Measurements from ENCODE around the gene CYP11A1.
A peak's percentile ranks its signal among the peaks of the same experiment; 100 is the strongest.

The CYP11A1 gene

DNA sequence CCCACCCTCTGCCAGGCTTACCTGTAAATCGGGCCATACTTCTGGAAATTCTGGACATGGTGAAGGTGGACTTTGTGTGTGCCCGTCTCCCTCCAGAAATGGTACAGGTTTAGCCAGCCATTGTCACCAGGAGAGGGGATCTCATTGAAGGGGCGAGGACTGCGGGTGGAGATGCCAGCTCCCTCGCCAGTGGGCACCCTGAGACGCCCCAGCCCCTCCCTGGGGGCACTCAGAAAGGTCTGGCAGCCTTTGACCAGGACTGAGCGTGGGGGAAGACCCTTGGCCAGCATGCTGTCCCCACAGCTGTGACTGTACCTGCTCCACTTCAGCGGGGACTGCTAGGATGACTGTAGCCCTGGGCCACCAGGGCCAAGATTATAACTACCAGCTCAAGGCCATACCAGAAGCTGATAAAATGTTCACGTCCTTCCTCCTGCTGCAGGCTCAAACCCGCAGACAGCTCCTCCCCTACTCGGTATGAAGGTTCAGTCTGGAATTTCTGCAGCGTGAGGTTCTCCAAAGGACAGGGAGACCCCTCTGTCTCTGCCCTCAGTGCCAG, at the start of gene CYP11A1:
TSS of gene CYP11A1 (minus strand) at position 351 of the 559 bp plus-strand sequence. CDS start at position 290, 61 bp downstream.
- no peak for DNase-seq (ENCODE audit: low read depth in 1 of 2, low spot score in 1 of 2)

DNA sequence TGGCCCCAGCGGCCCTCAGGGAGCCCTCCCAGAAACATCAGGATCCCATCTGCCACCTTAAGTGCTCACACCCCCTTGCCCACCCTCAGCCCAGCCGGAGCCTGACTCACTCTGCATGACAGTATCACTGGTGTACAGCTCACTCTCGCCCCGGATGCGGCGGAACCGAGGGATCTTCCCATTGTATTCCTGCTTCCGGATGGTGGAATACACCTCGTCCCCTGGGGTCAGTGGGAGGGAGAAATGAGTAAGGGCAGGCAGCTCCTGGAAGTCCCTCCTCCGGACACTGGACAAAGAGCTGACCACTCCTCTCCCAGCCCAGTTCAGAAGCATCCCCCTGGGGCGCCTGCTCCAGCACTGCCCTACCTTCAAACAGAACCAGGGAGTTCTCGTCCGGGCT, 49.8 kb upstream of the CYP11A1 start:
- no peak for DNase-seq (ENCODE audit: low read depth in 1 of 2, low spot score in 1 of 2)

GRCh38 chr15:74415966-74416916, 48.8 kb upstream of the CYP11A1 start:
- no peak for DNase-seq (ENCODE audit: low read depth in 1 of 2, low spot score in 1 of 2)

DNA sequence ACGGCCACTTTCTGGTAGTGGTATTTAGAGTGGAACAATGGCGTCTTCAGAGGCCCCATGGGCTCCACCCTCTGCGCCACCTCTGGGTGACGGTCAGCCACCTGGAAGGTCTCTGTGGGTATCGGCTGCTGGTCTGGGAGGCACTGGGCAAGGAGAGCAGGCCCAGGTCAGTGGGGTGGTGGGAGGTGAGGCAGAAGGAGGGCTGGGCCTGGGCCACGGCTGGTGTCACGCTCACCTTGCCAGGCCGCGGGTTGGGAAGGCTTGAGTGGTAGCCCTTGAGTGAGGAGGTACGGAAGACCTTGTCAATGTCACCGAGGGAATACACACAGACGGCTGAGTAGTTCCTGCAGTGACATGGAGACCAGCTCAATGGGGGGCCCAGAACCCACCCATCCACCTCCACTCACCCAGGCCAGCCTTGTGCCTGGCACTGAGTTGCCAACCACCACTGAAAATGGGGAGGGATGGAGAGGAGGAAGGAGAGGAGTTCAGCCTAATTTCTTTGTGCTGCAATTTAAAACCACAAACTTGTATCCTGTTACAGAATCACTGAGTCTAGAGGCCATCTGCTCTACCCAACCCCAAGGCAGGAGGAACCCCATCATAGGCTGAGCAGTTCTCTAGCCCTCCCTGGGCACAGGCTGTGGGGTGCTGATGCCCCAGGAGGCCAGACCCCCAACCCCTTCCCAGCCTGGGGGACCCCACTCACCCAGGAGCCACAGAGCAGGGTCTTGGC, 47.3 kb upstream of the CYP11A1 start:
- DNase-seq (ENCODE audit: low read depth in 1 of 2, low spot score in 1 of 2) = no peak

DNA sequence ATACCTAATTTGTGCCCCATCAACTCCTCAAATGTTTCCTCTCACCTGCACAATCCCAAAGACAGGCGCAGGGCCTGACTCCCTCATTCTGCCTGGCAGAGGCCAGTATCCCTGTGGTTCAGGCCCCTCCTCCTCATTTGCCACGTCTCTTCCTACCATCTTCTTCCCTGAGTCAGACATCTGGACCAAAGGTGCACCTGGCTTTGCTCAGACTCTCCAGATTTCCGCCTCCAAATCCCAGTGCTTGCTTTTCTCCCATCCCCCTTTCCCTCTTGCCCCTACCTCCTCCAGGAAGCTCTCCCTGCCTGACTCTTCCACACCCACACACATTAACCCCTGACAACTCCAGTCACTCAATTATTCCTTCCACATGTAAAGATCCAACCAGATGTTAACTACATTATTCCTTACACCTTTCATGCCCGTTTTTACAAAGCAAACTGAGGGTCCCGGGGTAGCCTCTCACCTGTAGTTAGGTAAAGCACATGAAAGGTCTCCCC, 46.7 kb upstream of the CYP11A1 start:
- no peak for DNase-seq (ENCODE audit: low read depth in 1 of 2, low spot score in 1 of 2)

DNA sequence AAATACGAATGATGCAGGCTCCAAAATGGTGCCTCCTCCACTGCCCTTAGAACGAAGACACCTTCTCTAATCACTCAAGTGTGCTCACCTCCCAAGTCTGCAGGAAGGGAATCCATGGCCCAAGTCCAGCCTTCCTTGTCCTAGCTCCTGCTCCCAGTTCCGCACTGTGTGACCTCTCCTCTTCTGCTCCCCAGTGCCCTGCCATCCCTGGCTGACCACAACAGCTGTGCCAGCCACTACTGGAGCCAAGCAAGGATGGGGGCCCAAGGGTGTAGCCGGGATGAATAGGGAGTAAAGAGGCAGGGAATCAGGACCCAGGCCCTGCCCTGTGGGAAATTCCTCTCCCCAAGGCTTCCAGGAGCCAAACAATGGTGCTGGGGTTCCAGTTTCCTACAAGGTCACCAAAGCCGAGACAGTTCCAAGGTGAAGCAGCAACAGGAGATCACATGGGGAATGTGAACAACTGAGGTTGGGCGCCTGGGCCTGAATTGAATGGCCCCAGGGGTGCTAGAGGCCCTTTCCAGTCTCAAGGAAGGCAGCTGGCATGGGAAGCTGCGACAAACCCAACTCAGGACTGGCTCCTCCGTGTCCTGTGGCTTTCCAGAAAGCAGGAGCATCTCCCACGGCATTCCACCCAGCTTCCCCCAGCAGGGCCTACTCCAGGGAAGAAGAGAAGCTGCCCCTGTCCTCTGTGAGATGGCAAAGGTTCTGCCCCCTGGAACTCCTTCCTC, 46.1 kb upstream of the CYP11A1 start:
- DNase-seq (ENCODE audit: low read depth in 1 of 2, low spot score in 1 of 2) = no peak

DNA sequence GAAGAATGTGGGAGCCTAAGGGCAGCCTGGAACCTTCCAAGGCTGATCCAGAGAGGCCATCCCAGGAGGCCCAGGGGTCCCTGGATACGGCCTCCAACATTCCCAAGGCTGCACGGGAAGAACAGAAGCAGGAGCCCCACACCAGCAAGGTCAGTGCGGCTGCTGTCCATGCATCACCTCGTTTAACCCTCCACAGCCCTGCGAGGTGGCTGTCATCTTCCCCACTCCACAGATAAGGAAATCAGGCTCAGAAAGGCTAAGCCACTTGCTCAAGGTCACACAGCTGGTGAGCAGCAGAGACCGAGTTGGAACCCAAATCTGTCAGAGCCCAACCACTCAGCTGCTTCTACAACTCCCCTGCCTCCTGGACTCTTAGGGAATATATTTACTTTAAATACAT, 44.7 kb upstream of the CYP11A1 start:
- DNase-seq (ENCODE audit: low read depth in 1 of 2, low spot score in 1 of 2) = no peak

DNA sequence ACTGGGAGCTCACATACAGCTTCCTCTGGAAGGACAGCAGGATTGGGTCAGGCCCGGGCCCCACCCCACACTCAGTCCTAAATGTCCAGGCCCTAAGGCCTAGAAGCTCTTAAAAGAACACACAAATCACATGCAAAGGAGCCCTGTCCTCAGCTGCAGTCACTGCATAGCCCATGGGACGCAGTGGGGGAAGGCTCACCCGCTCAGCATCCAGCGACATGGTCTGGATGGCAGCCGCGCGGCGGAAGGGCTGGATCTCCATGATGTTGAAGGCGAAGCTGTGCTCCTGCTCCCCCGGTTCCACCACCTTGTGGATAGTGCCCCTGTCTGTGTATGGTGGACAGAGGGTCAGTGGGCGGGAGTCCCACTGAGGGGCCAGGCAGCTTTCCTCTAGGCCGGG, 44.2 kb upstream of the CYP11A1 start:
- no peak for DNase-seq (ENCODE audit: low read depth in 1 of 2, low spot score in 1 of 2)

- DNase-seq (ENCODE audit: low read depth in 1 of 2, low spot score in 1 of 2) = no peak
Measured at GRCh38 chr15:74410502-74410901, 43.1 kb upstream of the CYP11A1 start.

DNA sequence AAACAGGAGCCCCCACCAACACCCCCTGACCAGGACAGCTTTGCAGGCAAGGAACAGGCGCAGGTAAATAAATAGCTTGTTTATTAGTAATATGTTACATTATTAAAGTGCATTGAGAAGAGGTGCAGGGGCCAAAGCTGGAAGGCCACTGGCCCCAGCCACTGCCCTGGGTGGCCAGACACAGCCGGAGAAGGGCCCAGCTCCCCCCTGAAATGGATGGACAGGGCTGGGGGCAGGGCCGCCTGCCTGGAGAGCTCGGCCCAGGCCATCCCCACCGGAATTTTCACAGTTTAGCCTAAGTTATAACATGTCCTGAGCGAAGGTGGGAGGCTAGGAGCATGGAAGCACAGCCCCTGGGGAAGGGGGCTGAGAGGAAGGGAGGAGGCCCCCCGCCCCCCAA, 41.8 kb upstream of the CYP11A1 start:
- DNase-seq (ENCODE audit: low read depth in 1 of 2, low spot score in 1 of 2) = no peak

DNA sequence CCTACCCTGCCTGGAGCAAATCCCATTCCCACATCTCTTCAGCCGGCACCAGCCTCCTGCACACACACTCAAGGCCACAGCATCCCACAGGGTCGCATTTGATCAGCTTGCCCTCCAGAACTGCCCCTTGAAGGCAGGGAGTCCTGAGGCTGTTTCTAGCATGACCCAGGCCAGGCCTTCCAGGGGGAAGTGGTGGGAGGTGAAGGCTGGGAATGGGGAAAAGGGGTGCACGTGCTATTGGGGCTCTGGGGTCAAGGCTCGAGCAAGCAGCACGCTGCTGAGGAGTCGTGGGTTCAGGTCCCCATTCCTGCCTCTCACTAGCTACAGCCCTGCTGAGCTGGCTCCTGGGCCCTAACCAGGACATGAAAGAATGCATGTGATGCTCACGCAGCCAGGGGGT, 41.4 kb upstream of the CYP11A1 start:
- no peak for DNase-seq (ENCODE audit: low read depth in 1 of 2, low spot score in 1 of 2)

DNA sequence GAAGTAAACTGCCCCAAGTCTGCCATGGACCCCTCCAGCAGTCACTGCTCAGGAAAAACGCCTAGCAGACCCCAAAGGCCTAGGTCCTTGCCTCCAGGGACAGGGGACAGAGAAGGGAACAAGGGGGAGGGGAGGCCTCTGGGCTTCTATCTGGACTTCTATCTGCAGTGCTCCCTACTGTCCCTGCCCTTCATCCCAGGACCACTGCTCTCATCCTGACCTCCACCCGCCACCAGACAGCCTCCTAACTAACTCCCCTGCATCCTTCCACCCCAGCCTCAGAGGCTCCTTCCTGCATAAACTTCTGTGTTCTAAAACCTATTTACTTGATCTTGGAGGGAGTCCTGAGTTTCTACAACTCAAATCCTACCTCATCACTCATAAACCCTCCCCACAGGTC, 40.9 kb upstream of the CYP11A1 start:
- DNase-seq (ENCODE audit: low read depth in 1 of 2, low spot score in 1 of 2) = no peak

- DNase-seq (ENCODE audit: low read depth in 1 of 2, low spot score in 1 of 2) = no peak
Measured at GRCh38 chr15:74406992-74407705, 39.7 kb upstream of the CYP11A1 start.

DNA sequence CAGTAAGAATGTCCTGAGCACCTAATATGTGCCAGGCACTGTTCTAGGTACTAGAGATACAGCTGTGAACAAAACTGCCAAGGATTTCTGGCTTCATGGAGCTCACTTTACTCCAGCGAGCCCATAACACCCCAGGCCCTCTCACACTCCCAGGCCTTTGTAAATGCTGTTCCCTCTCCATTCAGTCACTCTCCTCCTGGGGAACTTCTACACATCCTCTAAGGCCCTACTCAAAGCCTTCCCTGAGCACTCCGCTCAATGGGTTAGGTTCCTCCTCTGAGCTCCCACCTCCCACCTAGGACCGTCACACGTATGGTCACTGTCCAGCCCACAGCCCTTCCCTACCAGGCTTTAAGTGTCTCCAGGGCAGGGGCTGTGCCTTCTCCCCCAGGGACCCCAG, 39.1 kb upstream of the CYP11A1 start:
- no peak for DNase-seq (ENCODE audit: low read depth in 1 of 2, low spot score in 1 of 2)

DNA sequence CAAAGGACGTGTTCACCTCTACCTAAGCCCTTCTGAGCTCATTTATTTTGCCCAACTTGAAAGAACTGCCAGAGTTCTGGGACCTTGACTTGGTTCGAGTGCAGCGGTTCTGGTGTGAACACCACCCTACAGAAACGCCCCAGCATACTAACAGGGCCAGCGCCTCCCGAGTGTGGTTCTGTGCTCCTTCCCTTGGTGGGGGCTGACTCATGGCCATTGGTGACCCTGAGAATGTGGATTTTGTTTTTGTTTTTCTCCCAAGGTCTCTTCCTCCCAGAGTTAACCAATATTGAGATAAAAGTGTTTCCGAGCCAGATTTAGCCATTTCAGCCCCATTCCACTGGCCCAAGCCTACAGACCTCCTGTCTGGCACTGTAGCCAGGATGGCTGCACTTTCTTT, 38.4 kb upstream of the CYP11A1 start:
- DNase-seq (ENCODE audit: low read depth in 1 of 2, low spot score in 1 of 2) = no peak

DNA sequence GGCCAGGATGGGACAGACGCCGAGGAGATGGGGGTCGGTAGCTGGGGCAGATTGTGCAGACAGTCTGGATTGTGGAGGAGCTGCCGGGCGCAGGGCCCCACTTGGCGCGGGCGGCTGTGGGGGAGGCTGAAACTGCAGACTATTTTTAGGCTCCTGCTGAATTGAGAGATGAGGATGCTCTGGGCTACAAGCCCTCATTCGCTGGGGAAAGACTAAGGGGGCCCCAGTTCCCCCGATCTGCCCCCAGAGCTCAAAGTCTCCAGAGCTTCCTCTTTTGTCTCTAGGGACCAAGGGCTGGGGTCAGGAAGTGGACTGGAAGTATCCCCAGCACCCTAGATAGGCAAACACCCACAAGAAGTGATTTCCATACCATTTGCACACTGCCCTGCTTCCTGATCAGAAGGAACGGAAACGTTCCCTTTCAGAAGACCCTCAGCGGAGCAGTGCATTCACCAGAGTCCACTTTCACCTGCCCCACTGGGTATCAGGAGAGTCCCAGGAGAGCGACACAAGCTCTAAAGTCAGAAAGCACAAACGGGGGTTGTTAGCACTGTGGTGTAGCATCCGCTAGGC, 36.6 kb upstream of the CYP11A1 start:
- no peak for DNase-seq (ENCODE audit: low read depth in 1 of 2, low spot score in 1 of 2)

DNA sequence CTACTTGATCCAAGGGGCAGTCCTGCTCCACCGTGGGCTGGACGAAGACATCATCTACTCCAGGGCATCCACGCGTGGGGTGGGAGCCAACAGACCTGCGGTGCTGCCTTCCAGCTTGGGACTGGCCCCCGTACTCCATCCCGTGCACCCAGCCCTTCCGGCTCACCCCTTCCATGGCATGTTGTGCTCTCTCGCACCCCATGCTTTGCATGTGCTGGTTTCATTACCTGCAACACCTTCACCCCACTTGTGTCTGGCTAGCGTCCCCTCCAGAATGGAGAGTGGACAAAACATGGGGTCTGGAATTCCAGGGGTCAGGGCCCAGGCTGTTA, 36.1 kb upstream of the CYP11A1 start:
- no peak for DNase-seq (ENCODE audit: low read depth in 1 of 2, low spot score in 1 of 2)

- DNase-seq (ENCODE audit: low read depth in 1 of 2, low spot score in 1 of 2) = peak; percentile 17 to 53
Measured at GRCh38 chr15:74402873-74403587, 35.6 kb upstream of the CYP11A1 start.

DNA sequence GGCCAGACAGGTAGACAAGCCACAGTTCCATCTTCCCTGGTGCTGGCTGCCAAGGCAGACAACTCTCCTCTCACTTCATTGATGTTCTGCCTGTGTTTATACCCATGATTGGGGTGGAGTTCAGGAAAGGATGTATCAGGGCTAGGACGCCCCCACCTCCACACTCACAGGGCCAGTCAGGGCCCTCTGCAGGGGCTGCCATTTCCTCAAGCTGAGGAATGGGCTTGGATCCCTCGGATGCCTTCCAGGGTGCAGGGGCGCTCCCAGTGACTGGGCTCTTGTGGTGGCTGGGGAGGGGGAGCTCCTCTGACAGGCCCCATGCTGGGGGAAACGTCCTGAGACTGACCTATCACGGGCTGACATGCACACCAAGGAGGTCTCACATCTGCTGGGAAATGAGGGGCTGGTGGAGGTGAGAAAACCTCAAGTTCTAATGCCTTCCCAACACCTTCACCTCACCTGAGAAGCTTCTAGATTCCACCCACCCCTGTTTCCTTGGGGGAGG, 34.9 kb upstream of the CYP11A1 start:
- no peak for DNase-seq (ENCODE audit: low read depth in 1 of 2, low spot score in 1 of 2)

Measured in stimulated activated CD4-positive, alpha-beta T cell treated with anti-CD3 and anti-CD28 coated beads, Interleukin-15, amount 100 ng/mL, for 1 hour (primary cell).